Measurements from ENCODE around the gene KCNH1.

GRCh38 chr1:211132721-211133392 lies 1.1 kb downstream of the KCNH1 start:
- no peak for TF ChIP-seq CTCF (IDR thresholded peaks at IDR 0.05; ENCODE audit: low read depth, low read length)
- no peak for TF ChIP-seq EZH2phosphoT487 (IDR thresholded peaks at IDR 0.05; ENCODE audit: low read depth)

All from OCI-LY3 (cell line).